Measurements from ENCODE around the gene S100A7A. TPM values are rescaled to one million over a fixed set of nuclear protein-coding genes. Genes with fewer than 3 reads are reported as not detected.

The S100A7A gene
- total and polyA plus RNA-seq, 4 donors: not detected

DNA sequence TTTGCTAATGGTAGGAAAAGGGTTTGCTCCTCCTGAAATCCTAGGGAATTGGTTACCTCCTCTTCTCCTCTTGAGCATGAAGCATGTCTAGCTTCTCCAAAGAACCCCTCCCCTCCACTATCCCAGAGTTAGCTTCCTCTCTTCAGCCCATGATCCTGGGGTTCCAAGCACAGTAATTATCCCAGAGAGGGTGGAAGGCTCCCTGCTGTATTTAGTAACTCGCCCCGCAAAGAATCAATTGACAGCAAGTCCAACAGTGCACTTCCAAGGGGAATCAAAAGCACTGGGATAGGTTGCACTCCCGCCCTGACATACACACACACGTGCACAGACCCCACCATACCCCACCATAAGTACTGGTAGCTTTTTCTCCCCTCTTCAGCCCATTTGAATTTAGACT, 28.5 kb upstream of the S100A7A start:
- H3K4me3 ChIP-seq (ENCODE audit: low read depth in 1 of 3, low read length in 3 of 3): no peak overlapping the region
- H3K36me3 ChIP-seq (ENCODE audit: control insufficient read depth in 4 of 4, insufficient read depth in 3 of 4, low read depth in 1 of 4, low read length in 3 of 4): no peaks in the 10 kb centered on the region
- WGBS: 77% methylated on average over 4 of the region's 4 CpGs
- H3K27me3 ChIP-seq (ENCODE audit: control insufficient read depth in 4 of 4, insufficient read depth in 4 of 4, low read length in 3 of 4): no peaks in the 10 kb centered on the region
- H3K9me3 ChIP-seq (ENCODE audit: control insufficient read depth in 4 of 4, low read length in 3 of 4): peaks cover 0 to 2% (median 0%) of the 10 kb centered on the region in 4 donors
- no peaks in the 10 kb centered on the region for H3K4me1 ChIP-seq (ENCODE audit: control insufficient read depth in 4 of 4, insufficient read depth in 4 of 4, low read length in 3 of 4)
- H3K9ac ChIP-seq (ENCODE audit: low read depth in 1 of 2, low read length in 2 of 2): no peak overlapping the region
- peak overlapping the region in 1 of 2 donors; percentile 35 for H3K27ac ChIP-seq (ENCODE audit: low read depth in 1 of 2, low read length in 2 of 2)
- TF ChIP-seq MAX (IDR thresholded peaks at IDR 0.05): no peak
- no peak for TF ChIP-seq JUND (IDR thresholded peaks at IDR 0.05)
- TF ChIP-seq REST (IDR thresholded peaks at IDR 0.05): no peak
- no peak for TF ChIP-seq GABPA (IDR thresholded peaks at IDR 0.05 in 1 of 2, conservative IDR thresholded peaks at IDR 0.05 in 1 of 2)
- no peak for TF ChIP-seq SP1 (IDR thresholded peaks at IDR 0.05)
- no peak for TF ChIP-seq HNF4A (conservative IDR thresholded peaks at IDR 0.05)
- no peak for TF ChIP-seq RXRA (IDR thresholded peaks at IDR 0.05)
- no peak for TF ChIP-seq YY1 (IDR thresholded peaks at IDR 0.05)
- TF ChIP-seq FOXA2 (IDR thresholded peaks at IDR 0.05): no peak
- no peak for DNase-seq (ENCODE audit: low spot score)

DNA sequence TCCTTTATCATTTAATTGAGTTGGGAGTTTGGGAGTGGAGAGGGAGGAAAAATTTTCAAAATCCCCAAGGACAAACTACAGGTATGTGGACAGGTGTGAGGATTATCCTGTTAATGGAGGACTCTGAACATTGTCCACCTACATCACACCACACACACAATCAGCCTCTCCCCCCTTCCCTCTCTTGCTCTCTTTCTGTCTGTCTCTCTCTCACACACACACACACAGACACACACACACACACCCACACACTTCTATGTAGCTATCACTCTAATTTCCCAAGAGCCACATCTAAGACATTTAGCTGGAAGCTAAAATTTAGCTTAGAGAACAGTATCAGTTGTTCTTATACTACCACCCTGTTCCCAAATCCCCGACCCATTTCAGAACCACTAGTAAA, 26.9 kb upstream of the S100A7A start:
- Histone ChIP-seq H3K27me3 (ENCODE audit: control insufficient read depth in 4 of 4, insufficient read depth in 4 of 4, low read length in 3 of 4) (peaks cover 0 to 3% (median 0%) of the 10 kb centered on the region in 4 donors), H3K9me3 (ENCODE audit: control insufficient read depth in 4 of 4, low read length in 3 of 4) (no peaks in the 10 kb centered on the region), H3K4me1 (ENCODE audit: control insufficient read depth in 4 of 4, insufficient read depth in 4 of 4, low read length in 3 of 4) (no peaks in the 10 kb centered on the region), H3K27ac (ENCODE audit: low read depth in 1 of 2, low read length in 2 of 2) (peak overlapping the region in 1 of 2 donors; percentile 0), H3K36me3 (ENCODE audit: control insufficient read depth in 4 of 4, insufficient read depth in 3 of 4, low read depth in 1 of 4, low read length in 3 of 4) (no peaks in the 10 kb centered on the region), H3K4me3 (ENCODE audit: low read depth in 1 of 3, low read length in 3 of 3) (no peak overlapping the region), H3K9ac (ENCODE audit: low read depth in 1 of 2, low read length in 2 of 2) (no peak overlapping the region)
- no peak for TF ChIP-seq HNF4G (IDR thresholded peaks at IDR 0.05)
- WGBS: 85% methylated on average over 1 of the region's 1 CpG
- no peak for DNase-seq (ENCODE audit: low spot score)

DNA sequence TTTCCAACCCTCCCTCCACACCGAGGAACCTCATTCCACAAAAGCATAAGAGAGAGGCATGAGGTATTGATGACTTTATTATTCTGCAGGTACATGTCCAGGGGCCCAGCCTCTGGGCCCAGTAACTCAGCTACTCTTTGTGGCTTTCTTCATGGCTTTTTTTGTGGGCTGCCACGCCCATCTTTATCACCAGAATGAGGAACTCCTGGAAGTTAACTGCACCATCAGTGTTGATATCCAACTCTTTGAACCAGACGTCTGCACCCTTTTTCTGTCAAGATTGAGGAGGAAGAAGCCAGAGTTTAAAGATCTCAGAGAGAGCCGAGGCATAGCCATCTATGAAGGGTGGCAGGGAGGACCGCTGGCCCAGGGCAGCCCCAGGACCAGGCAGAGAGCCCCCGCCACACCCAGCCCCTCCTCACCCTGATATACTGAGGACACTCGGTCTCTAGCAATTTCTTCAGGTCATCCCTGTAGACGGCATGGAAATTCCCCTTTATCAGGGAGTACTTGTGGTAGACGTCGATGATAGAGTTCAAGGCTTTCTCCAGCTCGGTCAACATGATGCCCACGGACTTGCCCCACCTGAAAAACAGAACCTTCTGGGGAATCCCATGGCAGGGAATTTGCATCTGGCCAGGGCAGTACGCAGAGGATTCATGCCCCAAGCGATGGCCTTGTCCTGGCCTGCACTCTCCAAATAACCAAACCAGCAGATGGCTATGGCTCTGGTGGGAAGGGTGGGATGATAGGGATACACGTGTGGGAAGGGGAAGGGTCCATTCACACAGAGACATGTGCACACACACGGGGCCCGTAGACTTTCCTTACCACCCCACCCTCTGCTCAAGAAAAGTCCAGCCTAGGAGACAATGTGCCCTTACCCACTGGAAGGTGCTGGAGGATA, 26.1 kb upstream of the S100A7A start:
- peak; percentile 19 for DNase-seq (ENCODE audit: low spot score)
- Histone ChIP-seq H3K9ac (ENCODE audit: low read depth in 1 of 2, low read length in 2 of 2) (no peak overlapping the region), H3K36me3 (ENCODE audit: control insufficient read depth in 4 of 4, insufficient read depth in 3 of 4, low read depth in 1 of 4, low read length in 3 of 4) (no peaks in the 10 kb centered on the region), H3K9me3 (ENCODE audit: control insufficient read depth in 4 of 4, low read length in 3 of 4) (no peaks in the 10 kb centered on the region), H3K27ac (ENCODE audit: low read depth in 1 of 2, low read length in 2 of 2) (peak overlapping the region; percentile 19 to 52), H3K4me3 (ENCODE audit: low read depth in 1 of 3, low read length in 3 of 3) (no peak overlapping the region), H3K4me1 (ENCODE audit: control insufficient read depth in 4 of 4, insufficient read depth in 4 of 4, low read length in 3 of 4) (no peaks in the 10 kb centered on the region), H3K27me3 (ENCODE audit: control insufficient read depth in 4 of 4, insufficient read depth in 4 of 4, low read length in 3 of 4) (peaks cover 0 to 5% (median 0%) of the 10 kb centered on the region in 4 donors)
- WGBS: 62% methylated on average over 17 of the region's 17 CpGs
- no peak for TF ChIP-seq HNF4A (conservative IDR thresholded peaks at IDR 0.05)
- no peak for TF ChIP-seq YY1 (IDR thresholded peaks at IDR 0.05)
- no peak for TF ChIP-seq TAF1 (conservative IDR thresholded peaks at IDR 0.05)
- no peak for TF ChIP-seq RXRA (IDR thresholded peaks at IDR 0.05)
- TF ChIP-seq EGR1 (IDR thresholded peaks at IDR 0.05; ENCODE audit: low read depth in 2 of 2): no peak
- TF ChIP-seq, protein P1, sequence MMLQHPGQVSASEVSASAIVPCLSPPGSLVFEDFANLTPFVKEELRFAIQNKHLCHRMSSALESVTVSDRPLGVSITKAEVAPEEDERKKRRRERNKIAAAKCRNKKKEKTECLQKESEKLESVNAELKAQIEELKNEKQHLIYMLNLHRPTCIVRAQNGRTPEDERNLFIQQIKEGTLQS (IDR thresholded peaks at IDR 0.05): no peak
- TF ChIP-seq FOXA1 (IDR thresholded peaks at IDR 0.05): no peak
- no peak for TF ChIP-seq JUND (IDR thresholded peaks at IDR 0.05)
- no peak for TF ChIP-seq RAD21 (IDR thresholded peaks at IDR 0.05)
- no peak for TF ChIP-seq CTCF (IDR thresholded peaks at IDR 0.05; ENCODE audit: low read depth, low read length, missing input control)
- TF ChIP-seq, protein P2, sequence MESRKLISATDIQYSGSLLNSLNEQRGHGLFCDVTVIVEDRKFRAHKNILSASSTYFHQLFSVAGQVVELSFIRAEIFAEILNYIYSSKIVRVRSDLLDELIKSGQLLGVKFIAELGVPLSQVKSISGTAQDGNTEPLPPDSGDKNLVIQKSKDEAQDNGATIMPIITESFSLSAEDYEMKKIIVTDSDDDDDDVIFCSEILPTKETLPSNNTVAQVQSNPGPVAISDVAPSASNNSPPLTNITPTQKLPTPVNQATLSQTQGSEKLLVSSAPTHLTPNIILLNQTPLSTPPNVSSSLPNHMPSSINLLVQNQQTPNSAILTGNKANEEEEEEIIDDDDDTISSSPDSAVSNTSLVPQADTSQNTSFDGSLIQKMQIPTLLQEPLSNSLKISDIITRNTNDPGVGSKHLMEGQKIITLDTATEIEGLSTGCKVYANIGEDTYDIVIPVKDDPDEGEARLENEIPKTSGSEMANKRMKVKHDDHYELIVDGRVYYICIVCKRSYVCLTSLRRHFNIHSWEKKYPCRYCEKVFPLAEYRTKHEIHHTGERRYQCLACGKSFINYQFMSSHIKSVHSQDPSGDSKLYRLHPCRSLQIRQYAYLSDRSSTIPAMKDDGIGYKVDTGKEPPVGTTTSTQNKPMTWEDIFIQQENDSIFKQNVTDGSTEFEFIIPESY (IDR thresholded peaks at IDR 0.05): no peak
- TF ChIP-seq FOXA2 (IDR thresholded peaks at IDR 0.05): no peak
